Measurements from ENCODE around the gene CNTN6. TPM values are rescaled to one million over a fixed set of nuclear protein-coding genes. Genes with fewer than 3 reads are reported as not detected.

Gene CNTN6
- total RNA-seq, 1 donor from 2014 or later = 0.38 TPM

DNA sequence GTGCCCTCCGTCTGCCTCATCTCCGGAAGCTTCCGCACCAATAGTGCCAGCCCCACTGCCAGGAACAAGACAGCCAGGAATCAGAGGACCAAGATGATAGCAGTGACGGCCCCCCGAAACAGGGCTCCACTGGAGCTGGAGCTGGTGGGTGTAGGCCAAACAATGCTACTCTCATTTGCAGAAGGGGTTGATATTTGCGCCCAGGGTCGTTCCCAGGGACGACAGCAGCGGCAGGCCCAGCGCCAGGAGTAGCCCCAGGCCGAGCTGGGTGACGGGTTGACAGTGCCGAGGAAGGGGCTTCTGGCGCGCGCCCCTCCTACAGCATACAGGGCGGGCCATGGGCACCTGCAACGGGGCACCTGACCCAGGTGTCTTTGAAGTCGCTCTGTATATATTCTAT lies 301.4 kb downstream of the CNTN6 start:
- no peak overlapping the region for H3K4me3 ChIP-seq (ENCODE audit: low read depth, low read length)
- DNase-seq (ENCODE audit: low read depth) = no peak
- H3K36me3 ChIP-seq (ENCODE audit: control insufficient read depth, insufficient read depth, low read length) = no peaks in the 10 kb centered on the region
- TF ChIP-seq, protein P1, sequence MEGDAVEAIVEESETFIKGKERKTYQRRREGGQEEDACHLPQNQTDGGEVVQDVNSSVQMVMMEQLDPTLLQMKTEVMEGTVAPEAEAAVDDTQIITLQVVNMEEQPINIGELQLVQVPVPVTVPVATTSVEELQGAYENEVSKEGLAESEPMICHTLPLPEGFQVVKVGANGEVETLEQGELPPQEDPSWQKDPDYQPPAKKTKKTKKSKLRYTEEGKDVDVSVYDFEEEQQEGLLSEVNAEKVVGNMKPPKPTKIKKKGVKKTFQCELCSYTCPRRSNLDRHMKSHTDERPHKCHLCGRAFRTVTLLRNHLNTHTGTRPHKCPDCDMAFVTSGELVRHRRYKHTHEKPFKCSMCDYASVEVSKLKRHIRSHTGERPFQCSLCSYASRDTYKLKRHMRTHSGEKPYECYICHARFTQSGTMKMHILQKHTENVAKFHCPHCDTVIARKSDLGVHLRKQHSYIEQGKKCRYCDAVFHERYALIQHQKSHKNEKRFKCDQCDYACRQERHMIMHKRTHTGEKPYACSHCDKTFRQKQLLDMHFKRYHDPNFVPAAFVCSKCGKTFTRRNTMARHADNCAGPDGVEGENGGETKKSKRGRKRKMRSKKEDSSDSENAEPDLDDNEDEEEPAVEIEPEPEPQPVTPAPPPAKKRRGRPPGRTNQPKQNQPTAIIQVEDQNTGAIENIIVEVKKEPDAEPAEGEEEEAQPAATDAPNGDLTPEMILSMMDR (IDR thresholded peaks at IDR 0.05; ENCODE audit: insufficient read depth, low read length, poor library complexity, severe bottlenecking) = no peak
- no peaks in the 10 kb centered on the region for H3K27me3 ChIP-seq (ENCODE audit: control insufficient read depth, insufficient read depth, low read length)

DNA sequence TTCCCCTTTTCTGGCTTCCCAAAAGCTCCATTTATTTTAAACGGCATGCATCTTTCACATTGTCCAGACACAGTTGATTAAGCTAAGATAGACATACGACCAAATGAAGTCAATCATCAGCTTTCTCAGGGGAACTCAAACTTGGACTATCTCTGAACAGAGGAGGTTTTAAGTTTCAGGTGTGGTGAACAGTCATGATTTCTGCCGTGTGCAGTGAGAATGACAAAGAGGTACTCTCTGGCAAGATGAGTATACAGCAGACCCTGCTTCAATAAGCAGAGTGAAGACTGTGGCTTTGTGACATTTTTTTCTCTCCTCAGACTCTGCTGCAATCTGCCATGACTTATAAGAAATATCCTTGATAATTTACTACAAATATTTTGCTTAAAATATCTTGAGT lies 307.7 kb downstream of the CNTN6 start:
- Histone ChIP-seq H3K4me3 (ENCODE audit: low read depth, low read length) (no peak overlapping the region), H3K36me3 (ENCODE audit: control insufficient read depth, insufficient read depth, low read length) (no peaks in the 10 kb centered on the region), H3K27me3 (ENCODE audit: control insufficient read depth, insufficient read depth, low read length) (no peaks in the 10 kb centered on the region)
- no peak for DNase-seq (ENCODE audit: low read depth)
- TF ChIP-seq, protein P1 (IDR thresholded peaks at IDR 0.05; ENCODE audit: insufficient read depth, low read length, poor library complexity, severe bottlenecking) = no peak

DNA sequence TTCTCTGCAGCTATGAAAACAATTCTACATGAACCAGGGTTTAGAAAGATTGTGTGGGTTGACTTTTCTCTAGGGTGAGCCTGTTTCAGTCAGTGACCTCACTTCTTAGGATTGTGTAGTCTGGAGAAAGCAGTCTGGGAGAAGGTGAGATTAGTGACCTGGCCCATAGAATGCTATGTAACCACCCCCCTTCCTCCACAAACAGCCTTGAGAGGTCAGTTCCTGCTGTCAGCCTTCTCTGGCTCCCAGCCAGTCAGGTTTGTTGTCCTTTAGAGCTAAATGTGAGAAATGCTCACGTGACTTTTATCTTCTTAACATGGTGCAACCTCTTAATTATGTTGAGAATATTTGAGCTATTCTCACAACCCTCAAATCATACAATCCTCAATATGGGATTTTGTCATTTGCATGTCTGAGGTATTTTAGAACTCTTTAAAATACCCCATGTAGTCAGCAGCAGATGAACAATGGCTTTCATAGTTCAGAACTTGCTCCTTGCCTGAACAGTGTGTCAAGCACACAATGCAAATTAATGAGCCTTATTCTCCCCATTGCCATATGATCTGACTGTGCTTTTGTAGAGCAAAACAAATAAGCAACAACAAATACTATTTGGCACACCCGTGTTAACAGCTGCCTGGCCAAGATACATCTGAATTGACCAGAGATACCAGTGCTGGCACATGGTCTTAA lies 311.6 kb downstream of the CNTN6 start:
- no peaks in the 10 kb centered on the region for H3K36me3 ChIP-seq (ENCODE audit: control insufficient read depth, insufficient read depth, low read length)
- H3K27me3 ChIP-seq (ENCODE audit: control insufficient read depth, insufficient read depth, low read length) = no peaks in the 10 kb centered on the region
- peak; percentile 85 for DNase-seq (ENCODE audit: low read depth)
- TF ChIP-seq, protein P1 (IDR thresholded peaks at IDR 0.05; ENCODE audit: insufficient read depth, low read length, poor library complexity, severe bottlenecking) = no peak
- no peak overlapping the region for H3K4me3 ChIP-seq (ENCODE audit: low read depth, low read length)

DNA sequence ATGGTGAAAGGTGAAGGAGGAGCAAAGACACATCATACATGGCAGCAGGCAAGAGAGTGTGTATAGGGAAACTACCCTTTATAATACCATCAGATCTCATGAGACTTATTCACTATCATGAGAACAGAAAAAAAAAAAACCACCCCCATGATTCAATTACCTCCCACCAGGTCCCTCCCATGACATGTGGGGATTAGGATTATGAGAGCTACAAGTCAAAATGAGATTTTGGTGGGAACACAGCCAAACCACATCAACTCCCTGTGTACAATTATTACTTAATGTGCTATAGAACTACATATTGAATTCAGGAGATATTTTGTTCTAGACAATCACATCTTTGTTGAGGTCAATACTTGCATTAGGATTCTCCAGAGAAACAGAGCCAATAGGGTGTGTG lies 313.4 kb downstream of the CNTN6 start:
- DNase-seq (ENCODE audit: low read depth) = no peak
- TF ChIP-seq, protein P1 (IDR thresholded peaks at IDR 0.05; ENCODE audit: insufficient read depth, low read length, poor library complexity, severe bottlenecking) = no peak
- Histone ChIP-seq H3K27me3 (ENCODE audit: control insufficient read depth, insufficient read depth, low read length) (no peaks in the 10 kb centered on the region), H3K4me3 (ENCODE audit: low read depth, low read length) (no peak overlapping the region), H3K36me3 (ENCODE audit: control insufficient read depth, insufficient read depth, low read length) (no peaks in the 10 kb centered on the region)

GRCh38 chr3:1421577-1421976 lies 328.8 kb downstream of the CNTN6 start:
- no peak for DNase-seq (ENCODE audit: low read depth)
- no peaks in the 10 kb centered on the region for H3K36me3 ChIP-seq (ENCODE audit: control insufficient read depth, insufficient read depth, low read length)
- TF ChIP-seq, protein P1 (IDR thresholded peaks at IDR 0.05; ENCODE audit: insufficient read depth, low read length, poor library complexity, severe bottlenecking) = no peak
- H3K4me3 ChIP-seq (ENCODE audit: low read depth, low read length) = no peak overlapping the region
- H3K27me3 ChIP-seq (ENCODE audit: control insufficient read depth, insufficient read depth, low read length) = no peaks in the 10 kb centered on the region

DNA sequence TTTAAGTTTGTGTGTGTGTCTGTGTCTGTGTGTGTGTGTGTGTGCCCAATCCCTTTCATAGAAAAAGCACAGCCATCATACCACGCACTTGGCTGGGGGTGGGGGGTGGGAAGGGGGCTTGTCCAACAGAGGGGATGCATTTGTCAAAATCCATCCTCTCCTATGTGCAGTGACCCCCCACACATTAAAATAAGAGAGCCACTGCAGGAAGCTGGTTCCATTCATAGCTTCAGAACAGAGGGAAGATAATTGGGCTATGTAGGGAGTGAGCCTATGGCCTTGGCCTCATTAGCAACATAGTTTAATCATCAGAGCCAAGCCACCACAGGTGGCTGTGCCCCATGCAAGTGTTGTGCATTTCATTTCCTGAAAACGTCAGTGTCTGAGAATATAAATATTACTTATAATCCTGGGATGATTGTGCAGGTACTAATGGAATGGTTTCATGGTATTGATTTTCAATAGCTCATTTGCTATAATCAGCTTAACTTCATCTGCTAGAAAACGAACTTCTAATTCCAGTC lies 330.8 kb downstream of the CNTN6 start:
- H3K27me3 ChIP-seq (ENCODE audit: control insufficient read depth, insufficient read depth, low read length) = no peaks in the 10 kb centered on the region
- TF ChIP-seq, protein P1 (IDR thresholded peaks at IDR 0.05; ENCODE audit: insufficient read depth, low read length, poor library complexity, severe bottlenecking) = no peak
- no peak overlapping the region for H3K4me3 ChIP-seq (ENCODE audit: low read depth, low read length)
- DNase-seq (ENCODE audit: low read depth) = no peak
- no peaks in the 10 kb centered on the region for H3K36me3 ChIP-seq (ENCODE audit: control insufficient read depth, insufficient read depth, low read length)
